Right lobe of liver (tissue), 6 donors: ENCODE results near the gene SLC16A9. TPM values are rescaled to one million over a fixed set of nuclear protein-coding genes. Genes with fewer than 3 reads are reported as not detected.

Experiments
- ATAC-seq, 4 donors: fragments of 200-7000 bp; cut with Tn5 transposase; one replicate each; pipeline ENCODE4 v1.9.1; 2020; ENCODE audit warnings: mild to moderate bottlenecking in 4 of 4, moderate library complexity in 4 of 4
- DNase-seq, 3 donors: peaks; one replicate each; pipeline ENCODE4 v3.0.0-alpha.2; 2020
- H3K27ac ChIP-seq, 3 donors: fragments of 200-600 bp; one replicate each; pipeline ENCODE4 v1.8.0; 2022
- H3K27me3 ChIP-seq, 2 donors: fragments of 200-600 bp; one replicate each; pipeline ENCODE4 v1.8.0; 2022
- H3K36me3 ChIP-seq, 4 donors: fragments of 200-600 bp; sonication (generic) in 1 of 4; one replicate each; pipeline versions ENCODE4 v1.5.1 to v1.8.0; 2017 to 2022; ENCODE audit warnings: control low read depth in 1 of 4
- H3K4me1 ChIP-seq, 4 donors: fragments of 200-600 bp; sonication (generic) in 1 of 4; one replicate each; pipeline versions ENCODE4 v1.5.1 to v1.8.0; 2017 to 2022; ENCODE audit warnings: control low read depth in 1 of 4
- H3K4me3 ChIP-seq, 3 donors: fragments of 200-600 bp; one replicate each; pipeline ENCODE4 v1.8.0; 2022
- H3K9me3 ChIP-seq, 4 donors: fragments of 200-600 bp; sonication (generic) in 1 of 4; one replicate each; pipeline versions ENCODE4 v1.5.1 to v1.8.0; 2017 to 2022; ENCODE audit warnings: control low read depth in 1 of 4
- CTCF ChIP-seq, 4 donors: fragments of 200-600 bp in 3 of 4; fragments of 450-650 bp in 1 of 4; IDR thresholded peaks; one replicate each; pipeline versions ENCODE4 v1.5.1 to v1.8.0; 2016 to 2022; ENCODE audit warnings: antibody characterized with exemption in 4 of 4, mild to moderate bottlenecking in 2 of 4
- POLR2A ChIP-seq: fragments of 450-650 bp; IDR thresholded peaks from one replicate; pipeline ENCODE4 v1.6.1; 2017; ENCODE audit warnings: antibody characterized with exemption, mild to moderate bottlenecking
- WGBS: methylation state at CpG from one replicate; pipeline ENCODE4 v1.1.6; 2018; ENCODE audit warnings: low coverage, low lambda C conversion rate; ENCODE audit not compliant: insufficient coverage; ENCODE audit errors: missing lambda C conversion rate; 5-methylcytosine and 5-hydroxymethylcytosine counted together
- intact Hi-C, 2 donors: fragments of 100-400 bp; cut with DNase I; formaldehyde crosslinking; loops; one replicate each; pipeline versions ENCODE4 v1.11.2 to v1.14.1; 2022
- total RNA-seq, 6 experiments: library from RNA; depleted of rRNA in 2 of 6; stranded (reverse); fragments of >200 nt in 2 of 6; fragmentation: NEBNext Ultra II Directional in 3 of 6; extraction: Animal tissue kit (Norgen Biotek cat#: 25700) in 3 of 6; gene quantifications; one replicate each; pipeline versions ENCODE4 v1.1.0 to v1.2.4, GENCODE V29; 2016 to 2023
- donor health status: DM: no; HTN: yes; CAD: no.
- donor health status: DM: no; HTN: no; CAD: no.
- donor health status: DM: no; HTN: no; CAD: no.
- donor health status: DM: no; HTN: yes; CAD: no.
- donor health status: DM: no; HTN: yes; CAD: no.

The SLC16A9 gene
- total RNA-seq, 6 experiments from 2014 or later = 0.42 to 1.2 (median 0.89) TPM; not detected in 2

GRCh38 chr10:59700709-59701108, 8.9 kb downstream of the SLC16A9 start:
- intact Hi-C loops = no loop called here
- DNase-seq = no peak
- H3K36me3 ChIP-seq = no peaks in the 10 kb centered on the region
- no peak overlapping the region for H3K27ac ChIP-seq
- H3K27me3 ChIP-seq = no peaks in the 10 kb centered on the region
- 40% methylated on average over 4 of the region's 4 CpGs for WGBS
- H3K9me3 ChIP-seq = no peaks in the 10 kb centered on the region
- no peak overlapping the region for H3K4me3 ChIP-seq
- ATAC-seq = no peak
- H3K4me1 ChIP-seq = no peaks in the 10 kb centered on the region
- no peak for TF ChIP-seq CTCF (IDR thresholded peaks at IDR 0.05)
- TF ChIP-seq POLR2A = no peak

- ATAC-seq (no peak), DNase-seq (no peak)
- intact Hi-C loops = no loop called here
- TF ChIP-seq CTCF (IDR thresholded peaks at IDR 0.05) = no peak
- TF ChIP-seq POLR2A = no peak
- H3K9me3 ChIP-seq = no peaks in the 10 kb centered on the region
- H3K36me3 ChIP-seq = no peaks in the 10 kb centered on the region
- no peaks in the 10 kb centered on the region for H3K27me3 ChIP-seq
- 80% methylated on average over 1 of the region's 1 CpG for WGBS
- H3K4me3 ChIP-seq = no peak overlapping the region
- no peaks in the 10 kb centered on the region for H3K4me1 ChIP-seq
- H3K27ac ChIP-seq = no peak overlapping the region
Measured at GRCh38 chr10:59698326-59698725, 11.3 kb downstream of the SLC16A9 start.

GRCh38 chr10:59695637-59696036, 14.0 kb downstream of the SLC16A9 start:
- DNase-seq = no peak
- Histone ChIP-seq H3K9me3 (no peaks in the 10 kb centered on the region), H3K36me3 (no peaks in the 10 kb centered on the region), H3K27me3 (no peaks in the 10 kb centered on the region), H3K27ac (no peak overlapping the region), H3K4me1 (no peaks in the 10 kb centered on the region), H3K4me3 (no peak overlapping the region)
- ATAC-seq = no peak
- intact Hi-C loops = no loop called here
- TF ChIP-seq CTCF (IDR thresholded peaks at IDR 0.05) = no peak
- TF ChIP-seq POLR2A = no peak
- 47% methylated on average over 3 of the region's 3 CpGs for WGBS

- TF ChIP-seq POLR2A (no peak), CTCF (IDR thresholded peaks at IDR 0.05) (no peak)
- DNase-seq (no peak), ATAC-seq (no peak)
- no peaks in the 10 kb centered on the region for H3K9me3 ChIP-seq
- no peaks in the 10 kb centered on the region for H3K27me3 ChIP-seq
- H3K4me1 ChIP-seq = no peaks in the 10 kb centered on the region
- no peaks in the 10 kb centered on the region for H3K36me3 ChIP-seq
- no peak overlapping the region for H3K4me3 ChIP-seq
- no peak overlapping the region for H3K27ac ChIP-seq
- intact Hi-C loops = no loop called here
- 70% methylated on average over 1 of the region's 1 CpG for WGBS
Measured at GRCh38 chr10:59694936-59695335, 14.7 kb downstream of the SLC16A9 start.

GRCh38 chr10:59692113-59692512, 17.5 kb downstream of the SLC16A9 start:
- H3K9me3 ChIP-seq = no peaks in the 10 kb centered on the region
- H3K4me1 ChIP-seq = no peaks in the 10 kb centered on the region
- WGBS = 88% methylated on average over 2 of the region's 2 CpGs
- no peaks in the 10 kb centered on the region for H3K27me3 ChIP-seq
- intact Hi-C loops = no loop called here
- DNase-seq = no peak
- no peak for ATAC-seq
- H3K27ac ChIP-seq = no peak overlapping the region
- no peak overlapping the region for H3K4me3 ChIP-seq
- TF ChIP-seq POLR2A (no peak), CTCF (IDR thresholded peaks at IDR 0.05) (no peak)
- H3K36me3 ChIP-seq = no peaks in the 10 kb centered on the region
